MM.1S (cell line): Measurements from ENCODE around the gene DMRT3.

Source experiments
- DNase-seq: peaks from one replicate; pipeline ENCODE4 v3.0.0-alpha.2; 2015
- H2AFZ ChIP-seq: fragments of 300-600 bp; sonication (generic); 2 replicates; pipeline ENCODE4 v1.6.0; 2016; ENCODE audit warnings: antibody characterized with exemption, low read length
- H3F3A ChIP-seq: fragments of 300-600 bp; sonication (generic); 2 replicates; pipeline ENCODE4 v1.6.1; 2016; ENCODE audit warnings: mild to moderate bottlenecking, antibody characterized with exemption, low read length, moderate library complexity, mixed read lengths; ENCODE audit not compliant: insufficient read depth
- H3K27ac ChIP-seq: fragments of 300-600 bp; sonication (generic); 2 replicates; pipeline ENCODE4 v1.5.1; 2016; ENCODE audit warnings: mild to moderate bottlenecking, low read length
- H3K27me3 ChIP-seq: fragments of 300-600 bp; sonication (generic); replicated peaks from 2 replicates; pipeline ENCODE4 v1.6.0; 2016; ENCODE audit warnings: low read length; ENCODE audit not compliant: insufficient read depth
- H3K36me3 ChIP-seq: fragments of 300-600 bp; sonication (generic); replicated peaks from 2 replicates; pipeline ENCODE4 v1.6.1; 2016; ENCODE audit warnings: mild to moderate bottlenecking, low read length, mixed read lengths; ENCODE audit not compliant: insufficient read depth
- H3K4me1 ChIP-seq: fragments of 300-600 bp; sonication (generic); 2 replicates; pipeline ENCODE4 v1.6.1; 2016; ENCODE audit warnings: low read length, mixed read lengths
- H3K4me2 ChIP-seq: fragments of 300-600 bp; sonication (generic); 2 replicates; pipeline ENCODE4 v1.6.0; 2016; ENCODE audit warnings: low read depth, low read length
- H3K4me3 ChIP-seq: fragments of 300-600 bp; sonication (generic); 2 replicates; pipeline ENCODE4 v1.5.1; 2016; ENCODE audit warnings: low read length, mixed read lengths
- H3K79me2 ChIP-seq: fragments of 300-600 bp; sonication (generic); 2 replicates; pipeline ENCODE4 v1.6.1; 2016; ENCODE audit warnings: mixed run types, low read length, mixed read lengths
- H3K9ac ChIP-seq: fragments of 300-600 bp; sonication (generic); 2 replicates; pipeline ENCODE4 v1.6.1; 2016; ENCODE audit warnings: low read length, mixed read lengths
- H3K9me2 ChIP-seq: fragments of 300-600 bp; sonication (generic); replicated peaks from 2 replicates; pipeline ENCODE4 v1.6.1; 2016; ENCODE audit warnings: mild to moderate bottlenecking, low read length, mixed read lengths; ENCODE audit not compliant: insufficient read depth
- H3K9me3 ChIP-seq: fragments of 300-600 bp; sonication (generic); replicated peaks from 2 replicates; pipeline ENCODE4 v1.6.1; 2016; ENCODE audit warnings: mild to moderate bottlenecking, low read length, mixed read lengths; ENCODE audit not compliant: insufficient read depth
- H4K20me1 ChIP-seq: fragments of 300-600 bp; sonication (generic); 2 replicates; pipeline ENCODE4 v1.6.1; 2016; ENCODE audit warnings: mild to moderate bottlenecking, low read length, moderate library complexity, mixed read lengths; ENCODE audit not compliant: insufficient read depth
- EZH2 ChIP-seq: fragments of 300-600 bp; sonication (generic); optimal IDR thresholded peaks from 2 replicates; pipeline ENCODE3; 2017; ENCODE audit warnings: low read depth, mild to moderate bottlenecking, antibody characterized with exemption, low read length, mixed read lengths
- EZH2phosphoT487 ChIP-seq: fragments of 300-600 bp; sonication (generic); IDR thresholded peaks from 2 replicates; pipeline ENCODE4 v1.6.1; 2018; ENCODE audit warnings: antibody characterized with exemption, low read length
- TF ChIP-seq, protein P1 (sequence below): fragments of 300-600 bp; sonication (generic); IDR thresholded peaks from 2 replicates; pipeline ENCODE4 v1.5.1; 2016; ENCODE audit warnings: antibody characterized with exemption, low read length, mixed read lengths

Gene DMRT3

DNA sequence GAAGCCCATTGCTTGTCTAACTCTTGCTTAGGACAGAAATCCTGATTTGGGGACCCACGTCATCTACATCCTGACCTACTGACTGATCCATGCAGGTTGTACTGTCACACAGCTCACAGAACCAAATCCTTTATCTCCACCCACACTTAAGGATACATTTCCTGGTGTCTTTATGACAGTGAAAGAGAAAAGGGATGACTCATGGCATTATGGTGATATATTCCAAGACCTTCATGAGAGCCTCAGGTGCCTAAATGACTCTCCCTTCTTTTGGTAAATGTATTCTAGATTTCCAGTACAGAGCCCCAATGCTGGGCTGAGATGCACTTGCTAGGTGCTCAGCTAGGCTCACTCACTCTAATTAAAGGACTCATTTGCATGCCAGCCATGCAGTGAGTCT is 47.7 kb downstream of the DMRT3 start:
- no peak overlapping the region for H3K27ac ChIP-seq
- no peaks in the 10 kb centered on the region for H3K27me3 ChIP-seq
- H3K4me1 ChIP-seq: no peaks in the 10 kb centered on the region
- no peaks in the 10 kb centered on the region for H3K36me3 ChIP-seq
- no peak overlapping the region for H3K9ac ChIP-seq
- no peak for DNase-seq
- H3K4me2 ChIP-seq: no peak overlapping the region
- no peaks in the 10 kb centered on the region for H3F3A ChIP-seq
- TF ChIP-seq, protein P1, sequence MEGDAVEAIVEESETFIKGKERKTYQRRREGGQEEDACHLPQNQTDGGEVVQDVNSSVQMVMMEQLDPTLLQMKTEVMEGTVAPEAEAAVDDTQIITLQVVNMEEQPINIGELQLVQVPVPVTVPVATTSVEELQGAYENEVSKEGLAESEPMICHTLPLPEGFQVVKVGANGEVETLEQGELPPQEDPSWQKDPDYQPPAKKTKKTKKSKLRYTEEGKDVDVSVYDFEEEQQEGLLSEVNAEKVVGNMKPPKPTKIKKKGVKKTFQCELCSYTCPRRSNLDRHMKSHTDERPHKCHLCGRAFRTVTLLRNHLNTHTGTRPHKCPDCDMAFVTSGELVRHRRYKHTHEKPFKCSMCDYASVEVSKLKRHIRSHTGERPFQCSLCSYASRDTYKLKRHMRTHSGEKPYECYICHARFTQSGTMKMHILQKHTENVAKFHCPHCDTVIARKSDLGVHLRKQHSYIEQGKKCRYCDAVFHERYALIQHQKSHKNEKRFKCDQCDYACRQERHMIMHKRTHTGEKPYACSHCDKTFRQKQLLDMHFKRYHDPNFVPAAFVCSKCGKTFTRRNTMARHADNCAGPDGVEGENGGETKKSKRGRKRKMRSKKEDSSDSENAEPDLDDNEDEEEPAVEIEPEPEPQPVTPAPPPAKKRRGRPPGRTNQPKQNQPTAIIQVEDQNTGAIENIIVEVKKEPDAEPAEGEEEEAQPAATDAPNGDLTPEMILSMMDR: no peak
- TF ChIP-seq EZH2phosphoT487: no peak
- H3K9me3 ChIP-seq: no peaks in the 10 kb centered on the region
- H4K20me1 ChIP-seq: no peaks in the 10 kb centered on the region
- H3K4me3 ChIP-seq: no peak overlapping the region
- H3K9me2 ChIP-seq: no peaks in the 10 kb centered on the region
- no peaks in the 10 kb centered on the region for H3K79me2 ChIP-seq
- H2AFZ ChIP-seq: no peak overlapping the region

DNA sequence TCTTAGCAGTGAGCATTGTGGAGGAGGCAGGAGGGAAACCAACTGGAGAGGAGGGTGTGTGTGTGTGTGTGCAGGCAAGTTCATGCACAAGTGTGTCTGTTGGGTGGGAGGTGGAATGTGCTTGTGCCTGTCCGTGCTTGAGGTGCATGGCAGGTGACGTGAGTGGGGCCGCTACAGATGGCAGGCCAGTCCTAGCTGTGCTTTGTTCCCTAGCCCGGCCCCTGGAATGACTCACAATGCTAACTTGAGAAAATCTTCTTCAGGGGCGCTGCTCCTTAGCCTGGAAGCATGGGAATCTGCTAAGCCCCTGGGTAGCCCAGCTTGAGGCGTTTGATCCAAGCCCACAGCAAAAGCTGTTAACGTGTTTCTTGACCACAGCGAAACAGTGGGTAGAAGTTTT is 48.7 kb downstream of the DMRT3 start:
- no peaks in the 10 kb centered on the region for H3F3A ChIP-seq
- H3K9me2 ChIP-seq: no peaks in the 10 kb centered on the region
- H3K9me3 ChIP-seq: no peaks in the 10 kb centered on the region
- no peak overlapping the region for H3K27ac ChIP-seq
- H3K4me1 ChIP-seq: no peaks in the 10 kb centered on the region
- no peak overlapping the region for H2AFZ ChIP-seq
- TF ChIP-seq, protein P1: no peak
- no peak for TF ChIP-seq EZH2
- TF ChIP-seq EZH2phosphoT487: no peak
- H3K4me3 ChIP-seq: no peak overlapping the region
- DNase-seq: no peak
- H3K27me3 ChIP-seq: no peaks in the 10 kb centered on the region
- no peak overlapping the region for H3K4me2 ChIP-seq
- no peak overlapping the region for H3K9ac ChIP-seq
- no peaks in the 10 kb centered on the region for H4K20me1 ChIP-seq
- H3K36me3 ChIP-seq: no peaks in the 10 kb centered on the region
- H3K79me2 ChIP-seq: no peaks in the 10 kb centered on the region

DNA sequence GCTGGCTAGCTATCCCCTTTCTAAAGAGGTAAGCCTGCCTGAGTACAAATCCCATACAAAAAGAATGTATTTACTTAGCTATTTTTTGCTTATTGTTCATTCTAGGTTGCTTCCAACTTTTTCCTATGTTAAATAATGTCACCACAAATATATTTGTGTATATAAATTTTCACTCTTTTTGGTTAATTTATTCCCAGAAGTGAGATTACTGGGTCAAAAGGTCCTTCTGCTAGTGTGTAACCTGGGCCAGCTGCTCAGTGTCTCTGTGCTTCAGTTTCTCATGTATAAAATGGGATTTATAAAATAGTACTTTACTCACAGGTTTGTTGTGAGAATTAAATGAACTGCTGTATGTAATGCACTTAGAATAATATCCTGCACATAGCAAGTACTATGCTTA is 49.8 kb downstream of the DMRT3 start:
- H3K4me1 ChIP-seq: no peaks in the 10 kb centered on the region
- TF ChIP-seq EZH2 (no peak), EZH2phosphoT487 (no peak)
- TF ChIP-seq, protein P1: no peak
- no peaks in the 10 kb centered on the region for H3K9me2 ChIP-seq
- no peak overlapping the region for H3K4me2 ChIP-seq
- no peaks in the 10 kb centered on the region for H4K20me1 ChIP-seq
- H3K36me3 ChIP-seq: no peaks in the 10 kb centered on the region
- no peaks in the 10 kb centered on the region for H3K9me3 ChIP-seq
- H3K79me2 ChIP-seq: no peaks in the 10 kb centered on the region
- no peak overlapping the region for H3K4me3 ChIP-seq
- H3K9ac ChIP-seq: no peak overlapping the region
- H3K27ac ChIP-seq: no peak overlapping the region
- no peaks in the 10 kb centered on the region for H3K27me3 ChIP-seq
- H3F3A ChIP-seq: no peaks in the 10 kb centered on the region
- no peak for DNase-seq
- no peak overlapping the region for H2AFZ ChIP-seq
